CD14-positive monocyte (primary cell): Measurements from ENCODE around the gene OSBPL6. TPM values are rescaled to one million over a fixed set of nuclear protein-coding genes. Genes with fewer than 3 reads are reported as not detected.
A peak's percentile ranks its signal among the peaks of the same experiment; 100 is the strongest.

ENCODE experiments used
- DNase-seq, 3 donors: peaks; one replicate each; pipeline ENCODE4 v3.0.0-alpha.2; 2011 to 2022
- H2AFZ ChIP-seq: 2 replicates; pipeline ENCODE4 v1.6.0; 2012; ENCODE audit warnings: mild to moderate bottlenecking, low read depth, low read length, inconsistent platforms; ENCODE audit not compliant: insufficient read depth, poor library complexity, severe bottlenecking
- H3K27ac ChIP-seq, 2 donors: 1 replicate in 1 of 2; 2 replicates in 1 of 2; pipeline ENCODE4 v1.5.1; 2012 to 2013; ENCODE audit warnings: low read length in 2 of 2, control low read depth in 1 of 2, inconsistent platforms in 1 of 2, low read depth in 1 of 2, mild to moderate bottlenecking in 1 of 2
- H3K27me3 ChIP-seq, 2 donors: one replicate each; pipeline versions ENCODE4 v1.6.0 to v1.6.1; 2011 to 2013; ENCODE audit warnings: low read length in 2 of 2; ENCODE audit not compliant: control insufficient read depth in 2 of 2, insufficient read depth in 2 of 2
- H3K36me3 ChIP-seq, 2 donors: replicated peaks in 1 of 2; 1 replicate in 1 of 2; 2 replicates in 1 of 2; pipeline versions ENCODE4 v1.5.1 to v1.6.1; 2012 to 2013; ENCODE audit warnings: low read length in 2 of 2, control low read depth in 1 of 2, inconsistent platforms in 1 of 2, mild to moderate bottlenecking in 1 of 2; ENCODE audit not compliant: insufficient read depth in 2 of 2, control insufficient read depth in 1 of 2
- H3K4me1 ChIP-seq, 2 donors: 1 replicate in 1 of 2; 2 replicates in 1 of 2; pipeline versions ENCODE4 v1.5.1 to v1.6.1; 2012 to 2013; ENCODE audit warnings: low read length in 2 of 2, control low read depth in 1 of 2, inconsistent platforms in 1 of 2, mild to moderate bottlenecking in 1 of 2, moderate library complexity in 1 of 2; ENCODE audit not compliant: insufficient read depth in 2 of 2, control insufficient read depth in 1 of 2
- H3K4me2 ChIP-seq: replicated peaks from 2 replicates; pipeline ENCODE3; 2012; ENCODE audit warnings: low read length, moderate library complexity, mild to moderate bottlenecking; ENCODE audit not compliant: poor library complexity, severe bottlenecking; ENCODE audit errors: extremely low read depth
- H3K4me3 ChIP-seq, 3 experiments: fragments of 200-600 bp in 1 of 3; sonication (generic) in 1 of 3; replicated peaks in 1 of 3; 1 replicate in 2 of 3; 2 replicates in 1 of 3; pipeline ENCODE4 v1.5.1; 2011 to 2013; ENCODE audit warnings: low read length in 3 of 3, mild to moderate bottlenecking in 3 of 3, control low read depth in 2 of 3, low read depth in 2 of 3, inconsistent platforms in 1 of 3, moderate library complexity in 1 of 3
- H3K79me2 ChIP-seq: 2 replicates; pipeline ENCODE4 v1.6.0; 2012; ENCODE audit warnings: mild to moderate bottlenecking, control low read depth, inconsistent platforms, low read length, moderate library complexity; ENCODE audit not compliant: insufficient read depth
- H3K9ac ChIP-seq: 2 replicates; pipeline ENCODE4 v1.6.0; 2017; ENCODE audit warnings: low read length, mild to moderate bottlenecking; ENCODE audit not compliant: insufficient read depth, poor library complexity, severe bottlenecking
- H3K9me3 ChIP-seq, 2 donors: replicated peaks in 1 of 2; 1 replicate in 1 of 2; 2 replicates in 1 of 2; pipeline versions ENCODE4 v1.5.1 to v1.6.1; 2012 to 2013; ENCODE audit warnings: low read length in 2 of 2, control low read depth in 1 of 2; ENCODE audit not compliant: control insufficient read depth in 1 of 2, insufficient read depth in 1 of 2
- H4K20me1 ChIP-seq: 2 replicates; pipeline ENCODE4 v1.6.0; 2012; ENCODE audit warnings: mild to moderate bottlenecking, low read length, control low read depth, moderate library complexity; ENCODE audit not compliant: insufficient read depth
- H3K27ac Mint-ChIP-seq, 7 donors: one replicate each; pipeline ENCODE4 v1.8.0; 2020; ENCODE audit warnings: mild to moderate bottlenecking in 7 of 7, mixed read lengths in 7 of 7, moderate library complexity in 6 of 7, inconsistent platforms in 2 of 7
- H3K27me3 Mint-ChIP-seq, 3 donors: one replicate each; pipeline ENCODE4 v1.8.0; 2021 to 2022; ENCODE audit warnings: low read depth in 3 of 3, mild to moderate bottlenecking in 3 of 3, mixed read lengths in 3 of 3, moderate library complexity in 3 of 3, inconsistent platforms in 1 of 3
- H3K36me3 Mint-ChIP-seq, 2 donors: one replicate each; pipeline ENCODE4 v1.8.0; 2020; ENCODE audit warnings: mixed read lengths in 2 of 2, inconsistent platforms in 1 of 2, mild to moderate bottlenecking in 1 of 2
- H3K4me1 Mint-ChIP-seq: one replicate; pipeline ENCODE4 v1.8.0; 2020; ENCODE audit warnings: mild to moderate bottlenecking, mixed read lengths
- H3K4me3 Mint-ChIP-seq, 2 donors: one replicate each; pipeline ENCODE4 v1.8.0; 2020; ENCODE audit warnings: mild to moderate bottlenecking in 2 of 2, mixed read lengths in 2 of 2, moderate library complexity in 1 of 2
- H3K9me3 Mint-ChIP-seq, 7 donors: one replicate each; pipeline ENCODE4 v1.8.0; 2020 to 2022; ENCODE audit warnings: mixed read lengths in 7 of 7, mild to moderate bottlenecking in 6 of 7, moderate library complexity in 6 of 7, inconsistent platforms in 2 of 7
- WGBS: methylation state at CpG from one replicate; pipeline ENCODE4 v1.1.5; 2013; ENCODE audit warnings: missing lambda C conversion rate; ENCODE audit not compliant: insufficient coverage; 5-methylcytosine and 5-hydroxymethylcytosine counted together
- intact Hi-C, 2 donors: fragments of 100-400 bp; cut with micrococcal nuclease; formaldehyde crosslinking; loops; one replicate each; pipeline versions ENCODE4 v1.15.0 to v1.15.1; 2023
- polyA plus RNA-seq, 3 donors: library from polyadenylated mRNA; depleted of rRNA in 1 of 3; unstranded in 2 of 3; stranded (reverse) in 1 of 3; fragments of 300-500 nt in 2 of 3; fragments of >200 nt in 1 of 3; fragmentation: Illumina TruSeq in 2 of 3; gene quantifications; 1 replicate in 2 of 3; 2 replicates in 1 of 3; pipeline ENCODE4 v1.2.3, GENCODE V29; 2012 to 2021
- TF ChIP-seq, protein P1 (sequence below): fragments of 200-600 bp; IDR thresholded peaks from one replicate; pipeline ENCODE4 v1.8.0; 2022; ENCODE audit warnings: antibody characterized with exemption, mild to moderate bottlenecking

OSBPL6 gene
- polyA plus RNA-seq, 3 donors, result not detected

DNA sequence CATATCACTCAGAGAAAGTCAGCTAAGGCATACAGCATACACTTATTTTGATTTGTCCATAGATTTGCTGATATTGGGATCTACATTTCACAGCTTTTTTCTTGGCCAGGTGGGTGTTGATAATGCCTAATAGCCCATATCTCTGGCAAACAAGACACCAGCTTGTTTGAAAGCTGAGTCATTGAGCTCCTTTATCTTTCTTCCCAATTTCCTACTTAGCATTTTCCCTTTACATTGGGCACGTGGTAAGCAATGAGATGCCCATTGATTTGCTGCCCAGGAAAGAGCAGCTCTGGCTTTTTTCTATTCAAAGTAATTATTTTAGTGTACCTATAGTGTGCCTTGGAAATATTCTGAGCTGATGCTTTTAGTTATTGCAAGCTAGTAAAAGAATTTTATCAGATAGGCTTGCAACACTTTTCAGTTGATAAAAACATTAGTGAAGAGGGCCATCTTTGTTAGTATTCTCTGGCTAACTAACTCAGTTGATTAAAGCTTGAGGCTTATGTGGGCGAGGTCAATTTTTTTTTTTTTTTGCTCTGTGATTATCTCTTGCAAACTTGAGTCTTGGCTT lies 79.6 kb downstream of the OSBPL6 start:
- peaks cover 0 to 4% (median 2%) of the 10 kb centered on the region in 3 donors for H3K27me3 Mint-ChIP-seq
- no CpG with 5 or more reads among the region's 2 CpGs for WGBS
- no peaks in the 10 kb centered on the region for H3K79me2 ChIP-seq
- H3K27ac Mint-ChIP-seq, result no peak overlapping the region
- H3K4me1 Mint-ChIP-seq, result peaks cover 4% of the 10 kb centered on the region
- peaks cover 5 to 7% of the 10 kb centered on the region in 2 donors for H3K4me1 ChIP-seq
- no peaks in the 10 kb centered on the region for H4K20me1 ChIP-seq
- no peaks in the 10 kb centered on the region for H3K9me3 Mint-ChIP-seq
- TF ChIP-seq, protein P1, sequence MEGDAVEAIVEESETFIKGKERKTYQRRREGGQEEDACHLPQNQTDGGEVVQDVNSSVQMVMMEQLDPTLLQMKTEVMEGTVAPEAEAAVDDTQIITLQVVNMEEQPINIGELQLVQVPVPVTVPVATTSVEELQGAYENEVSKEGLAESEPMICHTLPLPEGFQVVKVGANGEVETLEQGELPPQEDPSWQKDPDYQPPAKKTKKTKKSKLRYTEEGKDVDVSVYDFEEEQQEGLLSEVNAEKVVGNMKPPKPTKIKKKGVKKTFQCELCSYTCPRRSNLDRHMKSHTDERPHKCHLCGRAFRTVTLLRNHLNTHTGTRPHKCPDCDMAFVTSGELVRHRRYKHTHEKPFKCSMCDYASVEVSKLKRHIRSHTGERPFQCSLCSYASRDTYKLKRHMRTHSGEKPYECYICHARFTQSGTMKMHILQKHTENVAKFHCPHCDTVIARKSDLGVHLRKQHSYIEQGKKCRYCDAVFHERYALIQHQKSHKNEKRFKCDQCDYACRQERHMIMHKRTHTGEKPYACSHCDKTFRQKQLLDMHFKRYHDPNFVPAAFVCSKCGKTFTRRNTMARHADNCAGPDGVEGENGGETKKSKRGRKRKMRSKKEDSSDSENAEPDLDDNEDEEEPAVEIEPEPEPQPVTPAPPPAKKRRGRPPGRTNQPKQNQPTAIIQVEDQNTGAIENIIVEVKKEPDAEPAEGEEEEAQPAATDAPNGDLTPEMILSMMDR, result no peak
- no peak overlapping the region for H2AFZ ChIP-seq
- no peak overlapping the region for H3K4me2 ChIP-seq
- DNase-seq, result no peak
- H3K27ac ChIP-seq, result no peak overlapping the region
- no peaks in the 10 kb centered on the region for H3K27me3 ChIP-seq
- H3K9me3 ChIP-seq, result no peaks in the 10 kb centered on the region
- intact Hi-C loops, result no loop called here
- H3K4me3 Mint-ChIP-seq, result no peak overlapping the region
- H3K4me3 ChIP-seq, result no peak overlapping the region
- no peaks in the 10 kb centered on the region for H3K36me3 Mint-ChIP-seq
- no peak overlapping the region for H3K9ac ChIP-seq
- H3K36me3 ChIP-seq, result no peaks in the 10 kb centered on the region

DNA sequence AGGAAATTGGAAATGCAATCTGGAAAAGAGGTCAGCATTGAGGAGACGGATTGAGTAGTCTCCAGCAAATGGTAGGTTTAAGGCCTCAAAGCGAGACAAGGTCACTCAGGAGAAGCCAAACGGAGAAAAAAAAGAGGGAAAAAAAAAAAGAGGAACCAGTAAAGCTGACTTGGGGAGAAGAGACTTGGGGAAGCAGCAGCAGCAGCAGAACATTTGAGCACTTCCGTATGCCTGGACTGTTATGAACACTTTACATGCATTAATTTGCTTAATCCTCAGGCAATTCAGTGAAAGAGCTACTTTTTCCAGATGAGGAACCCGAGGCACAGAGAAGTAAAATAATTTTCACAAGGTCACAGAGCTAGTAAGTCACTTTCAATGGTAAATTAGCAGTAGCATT lies 81.3 kb downstream of the OSBPL6 start:
- intact Hi-C loops, result no loop called here
- Mint-ChIP-seq H3K4me3 (peak overlapping the region in 1 of 2 donors; percentile 23), H3K27ac (peak overlapping the region in 2 of 7 donors; percentile 17 to 64), H3K36me3 (no peaks in the 10 kb centered on the region), H3K27me3 (peaks cover 0 to 4% (median 2%) of the 10 kb centered on the region in 3 donors), H3K9me3 (no peaks in the 10 kb centered on the region), H3K4me1 (peaks cover 4% of the 10 kb centered on the region)
- Histone ChIP-seq H3K9ac (no peak overlapping the region), H3K27ac (no peak overlapping the region), H3K79me2 (no peaks in the 10 kb centered on the region), H3K4me2 (no peak overlapping the region), H3K9me3 (no peaks in the 10 kb centered on the region), H3K36me3 (no peaks in the 10 kb centered on the region), H4K20me1 (no peaks in the 10 kb centered on the region), H2AFZ (no peak overlapping the region), H3K4me3 (no peak overlapping the region), H3K4me1 (peaks cover 5 to 7% of the 10 kb centered on the region in 2 donors), H3K27me3 (no peaks in the 10 kb centered on the region)
- peak; percentile 24 to 47 (median 28) for DNase-seq
- 13% methylated on average over 3 of the region's 5 CpGs for WGBS
- TF ChIP-seq, protein P1, result no peak
